Astrocyte (in vitro differentiated cells and primary cell): Measurements from ENCODE around the gene RNF14.

ENCODE experiments used
- EZH2 ChIP-seq: IDR thresholded peaks from 2 replicates; pipeline ENCODE4 v1.6.1; 2012; ENCODE audit warnings: mild to moderate bottlenecking, low read length, inconsistent platforms; ENCODE audit not compliant: insufficient read depth
- TF ChIP-seq, protein P1 (sequence below): IDR thresholded peaks from 2 replicates; pipeline ENCODE4 v1.5.1; 2011; ENCODE audit warnings: low read depth, mild to moderate bottlenecking, inconsistent platforms, low read length, moderate library complexity; ENCODE audit not compliant: insufficient read depth

DNA sequence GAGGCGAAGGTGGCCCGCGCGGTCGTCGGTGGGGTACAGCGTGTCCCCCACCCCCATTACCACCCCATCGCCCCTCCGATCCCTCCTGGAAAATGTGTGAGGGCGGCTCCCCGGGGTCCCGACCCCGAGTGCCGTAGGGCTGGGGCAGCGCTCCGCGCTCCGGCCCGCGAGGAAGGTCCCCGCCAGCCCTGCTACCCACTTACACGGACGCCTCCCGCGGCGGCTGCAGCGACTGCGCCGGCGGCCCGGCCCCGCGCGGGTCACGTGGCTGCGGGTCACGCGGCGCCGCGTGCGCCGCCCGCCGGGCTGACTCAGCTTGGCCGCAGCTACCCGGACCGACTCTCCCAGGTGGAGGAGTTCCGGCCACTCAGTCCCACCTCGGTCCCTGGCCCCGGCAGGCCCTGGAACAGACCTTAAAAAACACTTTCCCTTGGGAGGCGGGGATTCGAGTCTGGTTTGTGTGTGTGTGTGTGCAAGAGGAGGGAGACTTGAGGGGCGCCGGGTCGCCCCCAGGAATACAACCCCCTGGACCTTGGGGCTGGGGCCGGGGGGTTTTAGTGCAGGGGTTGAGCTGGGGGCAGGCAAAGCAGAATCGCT, 44.0 kb downstream of the RNF14 start, which contains the start of gene GNPDA1:
- TF ChIP-seq, protein P1, sequence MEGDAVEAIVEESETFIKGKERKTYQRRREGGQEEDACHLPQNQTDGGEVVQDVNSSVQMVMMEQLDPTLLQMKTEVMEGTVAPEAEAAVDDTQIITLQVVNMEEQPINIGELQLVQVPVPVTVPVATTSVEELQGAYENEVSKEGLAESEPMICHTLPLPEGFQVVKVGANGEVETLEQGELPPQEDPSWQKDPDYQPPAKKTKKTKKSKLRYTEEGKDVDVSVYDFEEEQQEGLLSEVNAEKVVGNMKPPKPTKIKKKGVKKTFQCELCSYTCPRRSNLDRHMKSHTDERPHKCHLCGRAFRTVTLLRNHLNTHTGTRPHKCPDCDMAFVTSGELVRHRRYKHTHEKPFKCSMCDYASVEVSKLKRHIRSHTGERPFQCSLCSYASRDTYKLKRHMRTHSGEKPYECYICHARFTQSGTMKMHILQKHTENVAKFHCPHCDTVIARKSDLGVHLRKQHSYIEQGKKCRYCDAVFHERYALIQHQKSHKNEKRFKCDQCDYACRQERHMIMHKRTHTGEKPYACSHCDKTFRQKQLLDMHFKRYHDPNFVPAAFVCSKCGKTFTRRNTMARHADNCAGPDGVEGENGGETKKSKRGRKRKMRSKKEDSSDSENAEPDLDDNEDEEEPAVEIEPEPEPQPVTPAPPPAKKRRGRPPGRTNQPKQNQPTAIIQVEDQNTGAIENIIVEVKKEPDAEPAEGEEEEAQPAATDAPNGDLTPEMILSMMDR = no peak
- TF ChIP-seq EZH2 = no peak
